ENCODE measurements around the gene CACNA2D1.

- TF ChIP-seq CTCF (IDR thresholded peaks at IDR 0.05) (no peak), ZFX (IDR thresholded peaks at IDR 0.05; ENCODE audit: borderline replicate concordance) (no peak)
These were observed 233.0 kb downstream of the CACNA2D1 start for GRCh38 chr7:82210416-82211184.

Data from 22Rv1 (cell line).